ENCODE results near the gene CCNL1. TPM values are rescaled to one million over a fixed set of nuclear protein-coding genes. Genes with fewer than 3 reads are reported as not detected.
A peak's percentile ranks its signal among the peaks of the same experiment; 100 is the strongest.

Gene CCNL1
- total and polyA plus RNA-seq, 2 of the 4 experiments (the other 2 are of a cell fraction) = 60.9 to 83.3 TPM

GRCh38 chr3:157110761-157111278 lies 49.1 kb downstream of the CCNL1 start:
- Histone ChIP-seq H3K14ac (replicated peaks; ENCODE audit: low read depth, low read length) (no peak overlapping the region), H4K5ac (ENCODE audit: low read depth, low read length) (0 out of 2 replicates have a peak overlapping the region, but pooled peaks have one; percentile 30), H4K20me1 (ENCODE audit: insufficient read depth, low read length) (no peaks in the 10 kb centered on the region), H3K27me3 (ENCODE audit: control insufficient read depth, insufficient read depth, low read length) (no peaks in the 10 kb centered on the region), H2AK5ac (ENCODE audit: low read depth, low read length) (peak overlapping the region; percentile 27), H3K4me2 (ENCODE audit: low read depth, low read length) (no peak overlapping the region), H3K27ac (ENCODE audit: insufficient read depth, low read length) (no peak overlapping the region), H2BK20ac (ENCODE audit: low read depth, low read length) (no peak overlapping the region), H2AK9ac (replicated peaks; ENCODE audit: low read depth, low read length, poor library complexity) (no peak overlapping the region), H4K91ac (ENCODE audit: insufficient read depth, low read depth, low read length) (no peak overlapping the region), H3K36me3 (ENCODE audit: control insufficient read depth, insufficient read depth, low read length) (no peaks in the 10 kb centered on the region), H3K4me3 (ENCODE audit: insufficient read depth, low read depth, low read length) (no peak overlapping the region), H3K4me1 (ENCODE audit: control insufficient read depth, insufficient read depth, low read length) (peaks cover 16% of the 10 kb centered on the region), H3K23ac (ENCODE audit: low read depth, low read length) (no peak overlapping the region), H2BK120ac (ENCODE audit: low read depth, low read length) (no peak overlapping the region), H4K8ac (ENCODE audit: low read depth in 2 of 2, low read length in 2 of 2) (no peak overlapping the region), H3K18ac (ENCODE audit: low read depth, low read length) (peak overlapping the region; percentile 22; the same call in 1 of the 2 replicates), H3K56ac (ENCODE audit: extremely low read depth, insufficient read depth, low read length) (no peak overlapping the region), H2BK15ac (ENCODE audit: low read depth, low read length) (no peak overlapping the region), H3K9me1 (ENCODE audit: insufficient read depth, low read length) (peaks cover 3% of the 10 kb centered on the region), H3K9ac (ENCODE audit: low read depth, low read length) (no peak overlapping the region), H3K9me3 (ENCODE audit: control insufficient read depth, insufficient read depth, low read length) (no peaks in the 10 kb centered on the region), H2BK5ac (ENCODE audit: low read depth, low read length, poor library complexity, severe bottlenecking) (no peak overlapping the region), H2AFZ (replicated peaks; ENCODE audit: low read length, poor library complexity) (peak overlapping the region; percentile 24), H3K4ac (ENCODE audit: low read depth, low read length) (no peak overlapping the region), H3K79me1 (ENCODE audit: low read depth in 1 of 2, low read length in 2 of 2) (no peaks in the 10 kb centered on the region)
- ChIA-PET CTCF (no interaction called here), POLR2A (ENCODE audit: unreplicated experiment) (no interaction called here)
- intact Hi-C loops (cut with micrococcal nuclease) (loop anchor here (1.0 kb wide), 1 partner anchor 10 kb away; no protein-coding TSS in a partner anchor), dilution Hi-C loops (cut with HindIII; ENCODE audit: low sequenced_read_pairs, unreplicated experiment) (no loop called here), in situ Hi-C loops (cut with MboI; ENCODE audit: low sequenced_read_pairs) (no loop called here)
- TF ChIP-seq MXI1 (IDR thresholded peaks at IDR 0.05; ENCODE audit: borderline replicate concordance, low read depth, low read length) (no peak), CEBPB (IDR thresholded peaks at IDR 0.05; ENCODE audit: low read depth, low read length) (no peak), CHD1 (IDR thresholded peaks at IDR 0.05; ENCODE audit: low read depth, low read length) (no peak), POLR2A (IDR thresholded peaks at IDR 0.05; ENCODE audit: low read depth, low read length) (no peak), RCOR1 (IDR thresholded peaks at IDR 0.05; ENCODE audit: insufficient replicate concordance, low read length) (no peak), BHLHE40 (IDR thresholded peaks at IDR 0.05; ENCODE audit: low read depth, low read length) (no peak), RAD21 (IDR thresholded peaks at IDR 0.05; ENCODE audit: low read length) (no peak), MAFK (IDR thresholded peaks at IDR 0.05; ENCODE audit: low read depth, low read length) (no peak), SMC3 (IDR thresholded peaks at IDR 0.05; ENCODE audit: low read depth, low read length) (no peak), FOS (IDR thresholded peaks at IDR 0.05; ENCODE audit: low read depth, low read length) (no peak), MAZ (IDR thresholded peaks at IDR 0.05; ENCODE audit: borderline replicate concordance, low read depth, low read length) (no peak), NFE2L2 (IDR thresholded peaks at IDR 0.05; ENCODE audit: low read depth, low read length) (no peak), USF2 (IDR thresholded peaks at IDR 0.05; ENCODE audit: low read depth, low read length) (no peak), RFX5 (IDR thresholded peaks at IDR 0.05; ENCODE audit: low read depth, low read length) (no peak)
- TF ChIP-seq, protein P1, sequence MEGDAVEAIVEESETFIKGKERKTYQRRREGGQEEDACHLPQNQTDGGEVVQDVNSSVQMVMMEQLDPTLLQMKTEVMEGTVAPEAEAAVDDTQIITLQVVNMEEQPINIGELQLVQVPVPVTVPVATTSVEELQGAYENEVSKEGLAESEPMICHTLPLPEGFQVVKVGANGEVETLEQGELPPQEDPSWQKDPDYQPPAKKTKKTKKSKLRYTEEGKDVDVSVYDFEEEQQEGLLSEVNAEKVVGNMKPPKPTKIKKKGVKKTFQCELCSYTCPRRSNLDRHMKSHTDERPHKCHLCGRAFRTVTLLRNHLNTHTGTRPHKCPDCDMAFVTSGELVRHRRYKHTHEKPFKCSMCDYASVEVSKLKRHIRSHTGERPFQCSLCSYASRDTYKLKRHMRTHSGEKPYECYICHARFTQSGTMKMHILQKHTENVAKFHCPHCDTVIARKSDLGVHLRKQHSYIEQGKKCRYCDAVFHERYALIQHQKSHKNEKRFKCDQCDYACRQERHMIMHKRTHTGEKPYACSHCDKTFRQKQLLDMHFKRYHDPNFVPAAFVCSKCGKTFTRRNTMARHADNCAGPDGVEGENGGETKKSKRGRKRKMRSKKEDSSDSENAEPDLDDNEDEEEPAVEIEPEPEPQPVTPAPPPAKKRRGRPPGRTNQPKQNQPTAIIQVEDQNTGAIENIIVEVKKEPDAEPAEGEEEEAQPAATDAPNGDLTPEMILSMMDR (conservative IDR thresholded peaks at IDR 0.05; ENCODE audit: low read depth, low read length) = no peak
- TF ChIP-seq, protein P2, sequence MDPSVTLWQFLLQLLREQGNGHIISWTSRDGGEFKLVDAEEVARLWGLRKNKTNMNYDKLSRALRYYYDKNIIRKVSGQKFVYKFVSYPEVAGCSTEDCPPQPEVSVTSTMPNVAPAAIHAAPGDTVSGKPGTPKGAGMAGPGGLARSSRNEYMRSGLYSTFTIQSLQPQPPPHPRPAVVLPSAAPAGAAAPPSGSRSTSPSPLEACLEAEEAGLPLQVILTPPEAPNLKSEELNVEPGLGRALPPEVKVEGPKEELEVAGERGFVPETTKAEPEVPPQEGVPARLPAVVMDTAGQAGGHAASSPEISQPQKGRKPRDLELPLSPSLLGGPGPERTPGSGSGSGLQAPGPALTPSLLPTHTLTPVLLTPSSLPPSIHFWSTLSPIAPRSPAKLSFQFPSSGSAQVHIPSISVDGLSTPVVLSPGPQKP (IDR thresholded peaks at IDR 0.05; ENCODE audit: borderline replicate concordance, low read depth, low read length) = no peak
- no TSS peak for BruUV-seq (replicated peaks)
- ATAC-seq (ENCODE audit: low read depth) (peak; percentile 36; the same call in 1 of the 2 replicates), DNase-seq (no peak)
- no CpG with 5 or more reads among the region's 6 CpGs for WGBS, 2 experiments (ENCODE audit: extremely low coverage in 2 of 2, insufficient read length in 1 of 2)

Measured in IMR-90 (cell line).